IMR-90 (cell line): Measurements from ENCODE around the gene MERTK. TPM values are rescaled to one million over a fixed set of nuclear protein-coding genes. Genes with fewer than 3 reads are reported as not detected.

Experiments used
- ATAC-seq: fragments of 200-7000 bp; cut with Tn5 transposase; 2 replicates; pipeline ENCODE4 v1.9.1; 2020; ENCODE audit warnings: low read depth, mild to moderate bottlenecking, moderate library complexity
- BruUV-seq: library from RNA; stranded (reverse); fragments of 400-500 nt; replicated peaks from 2 replicates; lab custom pipeline; 2021; lab: Mats Ljungman, UMichigan
- CTCF ChIA-PET: fragments of 300-600 bp; formaldehyde crosslinking; extraction: SDS; loops from one replicate; lab custom pipeline; 2021; ENCODE audit warnings: antibody characterized with exemption; lab: Yijun Ruan, JAX
- POLR2A ChIA-PET: fragments of 300-600 bp; sonication (Branson Sonifier 250); formaldehyde crosslinking; loops from one replicate; lab custom pipeline; 2022; ENCODE audit warnings: antibody characterized with exemption; ENCODE audit not compliant: unreplicated experiment; lab: Charles Lee
- DNase-seq: peaks from one replicate; pipeline ENCODE4 v3.0.0; 2013
- H2AFZ ChIP-seq: replicated peaks from 2 replicates; pipeline ENCODE3; 2013; ENCODE audit warnings: low read length, mild to moderate bottlenecking; ENCODE audit not compliant: poor library complexity
- H2AK5ac ChIP-seq: 2 replicates; pipeline ENCODE4 v1.6.1; 2013; ENCODE audit warnings: low read depth, low read length, inconsistent platforms
- H2AK9ac ChIP-seq: replicated peaks from 2 replicates; pipeline ENCODE3; 2013; ENCODE audit warnings: mild to moderate bottlenecking, low read depth, low read length, moderate library complexity; ENCODE audit not compliant: poor library complexity
- H2BK120ac ChIP-seq: 2 replicates; pipeline ENCODE4 v1.6.1; 2013; ENCODE audit warnings: low read depth, low read length, inconsistent platforms
- H2BK15ac ChIP-seq: 3 replicates; pipeline ENCODE4 v1.6.1; 2013; ENCODE audit warnings: low read depth, low read length, inconsistent platforms
- H2BK20ac ChIP-seq: 2 replicates; pipeline ENCODE4 v1.6.1; 2013; ENCODE audit warnings: low read depth, mild to moderate bottlenecking, inconsistent platforms, low read length, moderate library complexity
- H2BK5ac ChIP-seq: 2 replicates; pipeline ENCODE4 v1.6.1; 2013; ENCODE audit warnings: mild to moderate bottlenecking, low read depth, low read length, inconsistent platforms; ENCODE audit not compliant: poor library complexity, severe bottlenecking
- H3K14ac ChIP-seq: replicated peaks from 2 replicates; pipeline ENCODE4 v1.6.1; 2013; ENCODE audit warnings: low read depth, low read length, inconsistent platforms
- H3K18ac ChIP-seq: 2 replicates; pipeline ENCODE4 v1.6.1; 2013; ENCODE audit warnings: low read depth, low read length, control low read depth
- H3K23ac ChIP-seq: 2 replicates; pipeline ENCODE4 v1.6.1; 2013; ENCODE audit warnings: low read depth, low read length, inconsistent platforms
- H3K27ac ChIP-seq: 2 replicates; pipeline ENCODE4 v1.5.1; 2013; ENCODE audit warnings: mild to moderate bottlenecking, control low read depth, low read length; ENCODE audit not compliant: insufficient read depth
- H3K27me3 ChIP-seq: 2 replicates; pipeline ENCODE4 v1.6.1; 2013; ENCODE audit warnings: low read length; ENCODE audit not compliant: control insufficient read depth, insufficient read depth
- H3K36me3 ChIP-seq: 2 replicates; pipeline ENCODE4 v1.6.1; 2013; ENCODE audit warnings: low read length, mixed read lengths; ENCODE audit not compliant: control insufficient read depth, insufficient read depth
- H3K4ac ChIP-seq: 2 replicates; pipeline ENCODE4 v1.6.1; 2013; ENCODE audit warnings: low read depth, low read length, inconsistent platforms
- H3K4me1 ChIP-seq: 2 replicates; pipeline ENCODE4 v1.6.1; 2013; ENCODE audit warnings: low read length, mixed read lengths; ENCODE audit not compliant: control insufficient read depth, insufficient read depth
- H3K4me2 ChIP-seq: 2 replicates; pipeline ENCODE4 v1.6.1; 2013; ENCODE audit warnings: low read depth, mild to moderate bottlenecking, control low read depth, low read length, moderate library complexity
- H3K4me3 ChIP-seq: 2 replicates; pipeline ENCODE4 v1.5.1; 2013; ENCODE audit warnings: low read depth, mild to moderate bottlenecking, control low read depth, low read length, moderate library complexity; ENCODE audit not compliant: insufficient read depth
- H3K56ac ChIP-seq: 2 replicates; pipeline ENCODE4 v1.6.1; 2013; ENCODE audit warnings: low read length, inconsistent platforms; ENCODE audit not compliant: insufficient read depth; ENCODE audit errors: extremely low read depth
- H3K79me1 ChIP-seq, 2 experiments: 2 replicates each; pipeline ENCODE4 v1.6.1; 2013; ENCODE audit warnings: low read length in 2 of 2, inconsistent platforms in 1 of 2, low read depth in 1 of 2
- H3K9ac ChIP-seq: 2 replicates; pipeline ENCODE4 v1.6.1; 2013; ENCODE audit warnings: low read depth, low read length, control low read depth
- H3K9me1 ChIP-seq: 2 replicates; pipeline ENCODE4 v1.6.1; 2013; ENCODE audit warnings: low read length, inconsistent platforms; ENCODE audit not compliant: insufficient read depth
- H3K9me3 ChIP-seq: 2 replicates; pipeline ENCODE4 v1.6.1; 2013; ENCODE audit warnings: low read length; ENCODE audit not compliant: control insufficient read depth, insufficient read depth
- H4K20me1 ChIP-seq: 2 replicates; pipeline ENCODE4 v1.6.1; 2013; ENCODE audit warnings: low read length, inconsistent platforms; ENCODE audit not compliant: insufficient read depth
- H4K5ac ChIP-seq: 2 replicates; pipeline ENCODE4 v1.6.1; 2013; ENCODE audit warnings: mild to moderate bottlenecking, low read depth, low read length, control low read depth
- H4K8ac ChIP-seq, 2 experiments: 2 replicates each; pipeline ENCODE4 v1.6.1; 2013; ENCODE audit warnings: low read depth in 2 of 2, low read length in 2 of 2, control low read depth in 1 of 2, inconsistent platforms in 1 of 2
- H4K91ac ChIP-seq: 2 replicates; pipeline ENCODE4 v1.6.1; 2013; ENCODE audit warnings: low read depth, low read length, inconsistent platforms; ENCODE audit not compliant: insufficient read depth
- CTCF ChIP-seq: conservative IDR thresholded peaks from 2 replicates; pipeline ENCODE4 v1.5.1; 2012; ENCODE audit warnings: mild to moderate bottlenecking, low read depth, low read length, improper control_type of control experiment
- ELK1 ChIP-seq: fragments of 150-350 bp; IDR thresholded peaks from 2 replicates; pipeline ENCODE4 v1.6.1; 2016; ENCODE audit warnings: low read depth, mild to moderate bottlenecking, low read length, moderate library complexity, borderline replicate concordance
- FOS ChIP-seq: fragments of 150-350 bp; IDR thresholded peaks from 2 replicates; pipeline ENCODE4 v1.6.1; 2016; ENCODE audit warnings: low read depth, low read length
- MXI1 ChIP-seq: IDR thresholded peaks from 2 replicates; pipeline ENCODE4 v1.6.1; 2012; ENCODE audit warnings: low read depth, mild to moderate bottlenecking, low read length, moderate library complexity, borderline replicate concordance
- POLR2A ChIP-seq: IDR thresholded peaks from 2 replicates; pipeline ENCODE4 v1.6.1; 2012; ENCODE audit warnings: mild to moderate bottlenecking, low read depth, low read length
- RAD21 ChIP-seq: IDR thresholded peaks from 2 replicates; pipeline ENCODE4 v1.6.1; 2012; ENCODE audit warnings: low read length, improper control_type of control experiment
- RCOR1 ChIP-seq: IDR thresholded peaks from 2 replicates; pipeline ENCODE4 v1.6.1; 2012; ENCODE audit warnings: mild to moderate bottlenecking, low read length, improper control_type of control experiment; ENCODE audit not compliant: insufficient replicate concordance
- RFX5 ChIP-seq: IDR thresholded peaks from 2 replicates; pipeline ENCODE4 v1.8.0; 2012; ENCODE audit warnings: low read depth, mild to moderate bottlenecking, low read length, moderate library complexity
- WGBS, 2 experiments: methylation state at CpG; one replicate each; pipeline versions ENCODE4 v1.1.5 to v1.1.7; 2013; ENCODE audit warnings: missing lambda C conversion rate in 2 of 2; ENCODE audit not compliant: insufficient read length in 1 of 2; ENCODE audit errors: extremely low coverage in 2 of 2; 5-methylcytosine and 5-hydroxymethylcytosine counted together
- dilution Hi-C: fragments of 300-500 bp; cut with HindIII; formaldehyde crosslinking; loops from one replicate; pipeline ENCODE4 v1.14.3; 2018; ENCODE audit warnings: low sequenced_read_pairs; ENCODE audit not compliant: unreplicated experiment
- in situ Hi-C: fragments of 300-500 bp; cut with MboI; formaldehyde crosslinking; loops from 3 replicates; pipeline ENCODE4 v1.14.3; 2019; ENCODE audit warnings: low sequenced_read_pairs, inconsistent platforms, mixed read lengths
- intact Hi-C: fragments of 100-400 bp; cut with micrococcal nuclease; formaldehyde crosslinking; loops from 2 replicates; pipeline ENCODE4 v1.10.0; 2022
- polyA plus RNA-seq, 3 experiments: library from polyadenylated mRNA; depleted of rRNA; stranded (reverse); fragments of >200 nt; gene quantifications; 2 replicates each; pipeline ENCODE4 v1.2.3, GENCODE V29; 2012; ENCODE audit warnings: low replicate concordance in 1 of 3
- total RNA-seq: library from RNA; depleted of rRNA; stranded (reverse); fragments of >200 nt; gene quantifications from 2 replicates; pipeline ENCODE4 v1.2.3, GENCODE V29; 2012

MERTK gene
- total and polyA plus RNA-seq, 2 of the 4 experiments (the other 2 are of a cell fraction), result 0.36 to 0.62 TPM

- H3K56ac ChIP-seq, result no peak overlapping the region
- POLR2A ChIA-PET, result no interaction called here
- H3K9me1 ChIP-seq, result peaks cover 3% of the 10 kb centered on the region; the same call in 1 of the 2 replicates
- no peak for DNase-seq
- H3K79me1 ChIP-seq, result no peaks in the 10 kb centered on the region
- no peaks in the 10 kb centered on the region for H3K9me3 ChIP-seq
- ATAC-seq, result no peak
- no peak overlapping the region for H2BK120ac ChIP-seq
- H2BK5ac ChIP-seq, result no peak overlapping the region
- H2AK9ac ChIP-seq, result no peak overlapping the region
- BruUV-seq, result no TSS peak
- WGBS, 2 experiments, result 43% methylated on average over 1 of the region's 3 CpGs; no CpG with 5 or more reads in 1 of the 2 experiments
- H2AFZ ChIP-seq, result no peak overlapping the region
- no peak overlapping the region for H2AK5ac ChIP-seq
- H4K91ac ChIP-seq, result no peak overlapping the region
- H2BK15ac ChIP-seq, result no peak overlapping the region
- no peaks in the 10 kb centered on the region for H4K20me1 ChIP-seq
- no peak overlapping the region for H3K27ac ChIP-seq
- H4K8ac ChIP-seq, result no peak overlapping the region
- H3K4ac ChIP-seq, result no peak overlapping the region
- intact Hi-C loops (no loop called here), dilution Hi-C loops (no loop called here), in situ Hi-C loops (no loop called here)
- no peaks in the 10 kb centered on the region for H3K36me3 ChIP-seq
- no peak overlapping the region for H3K23ac ChIP-seq
- no peak overlapping the region for H4K5ac ChIP-seq
- CTCF ChIA-PET, result no interaction called here
- TF ChIP-seq RAD21 (no peak), RFX5 (no peak), RCOR1 (no peak), FOS (no peak), CTCF (no peak), POLR2A (no peak), ELK1 (no peak), MXI1 (no peak)
- no peak overlapping the region for H3K9ac ChIP-seq
- peaks cover 19% of the 10 kb centered on the region; the same call in 1 of the 2 replicates for H3K27me3 ChIP-seq
- H3K18ac ChIP-seq, result no peak overlapping the region
- H3K14ac ChIP-seq, result no peak overlapping the region
- H2BK20ac ChIP-seq, result no peak overlapping the region
- peaks cover 2% of the 10 kb centered on the region; the same call in 1 of the 2 replicates for H3K4me1 ChIP-seq
- H3K4me2 ChIP-seq, result no peak overlapping the region
- H3K4me3 ChIP-seq, result no peak overlapping the region
Measured at GRCh38 chr2:111924617-111925107, 26.3 kb downstream of the MERTK start.
